ENCODE results near the gene GABBR2.
"Not testable (repeated sequence)": the region's sequence is repeated elsewhere in the genome, so short reads cannot be mapped to it uniquely, and the experiment has no call there.

GRCh38 chr9:98270284-98270683 lies 438.5 kb downstream of the GABBR2 start:
- not testable (repeated sequence) for TF ChIP-seq RAD21 (IDR thresholded peaks at IDR 0.05; ENCODE audit: low read depth); MAX (IDR thresholded peaks at IDR 0.05); TAF1 (IDR thresholded peaks at IDR 0.05; ENCODE audit: low read depth); CEBPB (IDR thresholded peaks at IDR 0.05); CREB1 (IDR thresholded peaks at IDR 0.05; ENCODE audit: low read depth); YY1 (IDR thresholded peaks at IDR 0.05; ENCODE audit: low read depth)
- TF ChIP-seq EP300 (IDR thresholded peaks at IDR 0.05; ENCODE audit: borderline replicate concordance): peak; percentile 69; the same call in 1 of the 2 replicates
- TF ChIP-seq, protein P1, sequence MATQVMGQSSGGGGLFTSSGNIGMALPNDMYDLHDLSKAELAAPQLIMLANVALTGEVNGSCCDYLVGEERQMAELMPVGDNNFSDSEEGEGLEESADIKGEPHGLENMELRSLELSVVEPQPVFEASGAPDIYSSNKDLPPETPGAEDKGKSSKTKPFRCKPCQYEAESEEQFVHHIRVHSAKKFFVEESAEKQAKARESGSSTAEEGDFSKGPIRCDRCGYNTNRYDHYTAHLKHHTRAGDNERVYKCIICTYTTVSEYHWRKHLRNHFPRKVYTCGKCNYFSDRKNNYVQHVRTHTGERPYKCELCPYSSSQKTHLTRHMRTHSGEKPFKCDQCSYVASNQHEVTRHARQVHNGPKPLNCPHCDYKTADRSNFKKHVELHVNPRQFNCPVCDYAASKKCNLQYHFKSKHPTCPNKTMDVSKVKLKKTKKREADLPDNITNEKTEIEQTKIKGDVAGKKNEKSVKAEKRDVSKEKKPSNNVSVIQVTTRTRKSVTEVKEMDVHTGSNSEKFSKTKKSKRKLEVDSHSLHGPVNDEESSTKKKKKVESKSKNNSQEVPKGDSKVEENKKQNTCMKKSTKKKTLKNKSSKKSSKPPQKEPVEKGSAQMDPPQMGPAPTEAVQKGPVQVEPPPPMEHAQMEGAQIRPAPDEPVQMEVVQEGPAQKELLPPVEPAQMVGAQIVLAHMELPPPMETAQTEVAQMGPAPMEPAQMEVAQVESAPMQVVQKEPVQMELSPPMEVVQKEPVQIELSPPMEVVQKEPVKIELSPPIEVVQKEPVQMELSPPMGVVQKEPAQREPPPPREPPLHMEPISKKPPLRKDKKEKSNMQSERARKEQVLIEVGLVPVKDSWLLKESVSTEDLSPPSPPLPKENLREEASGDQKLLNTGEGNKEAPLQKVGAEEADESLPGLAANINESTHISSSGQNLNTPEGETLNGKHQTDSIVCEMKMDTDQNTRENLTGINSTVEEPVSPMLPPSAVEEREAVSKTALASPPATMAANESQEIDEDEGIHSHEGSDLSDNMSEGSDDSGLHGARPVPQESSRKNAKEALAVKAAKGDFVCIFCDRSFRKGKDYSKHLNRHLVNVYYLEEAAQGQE (IDR thresholded peaks at IDR 0.05; ENCODE audit: low read depth): not testable (repeated sequence)
